DOHH2 (cell line): ENCODE results near the gene KCNH1.

ENCODE experiments used
- H3F3A ChIP-seq: fragments of 200-600 bp; sonication (generic), shearing (Covaris generic); 2 replicates; pipeline ENCODE4 v1.6.0; 2016; ENCODE audit warnings: antibody characterized with exemption, mild to moderate bottlenecking; ENCODE audit not compliant: control insufficient read depth, insufficient read depth
- H3K27ac ChIP-seq: fragments of 200-600 bp; sonication (generic); 2 replicates; pipeline ENCODE4 v1.5.1; 2014; ENCODE audit warnings: low read depth, mild to moderate bottlenecking, low read length, moderate library complexity
- H3K27me3 ChIP-seq: fragments of 200-600 bp; sonication (generic); 2 replicates; pipeline ENCODE4 v1.6.1; 2014; ENCODE audit warnings: mild to moderate bottlenecking, low read length, mixed read lengths; ENCODE audit not compliant: control insufficient read depth
- H3K36me3 ChIP-seq: fragments of 200-600 bp; sonication (generic); 2 replicates; pipeline ENCODE4 v1.6.1; 2014; ENCODE audit warnings: mild to moderate bottlenecking, low read length, moderate library complexity, mixed read lengths; ENCODE audit not compliant: control insufficient read depth
- H3K4me1 ChIP-seq: fragments of 200-600 bp; sonication (generic); 2 replicates; pipeline ENCODE4 v1.6.1; 2014; ENCODE audit warnings: mild to moderate bottlenecking, low read length, mixed read lengths; ENCODE audit not compliant: control insufficient read depth
- H3K4me2 ChIP-seq: fragments of 200-600 bp; sonication (generic); 2 replicates; pipeline ENCODE4 v1.6.0; 2014; ENCODE audit warnings: mild to moderate bottlenecking, low read length, moderate library complexity
- H3K4me3 ChIP-seq: fragments of 200-600 bp; sonication (generic); 2 replicates; pipeline ENCODE4 v1.5.1; 2014; ENCODE audit warnings: mild to moderate bottlenecking, low read length, mixed read lengths
- H3K79me2 ChIP-seq: fragments of 200-600 bp; sonication (generic); 2 replicates; pipeline ENCODE4 v1.6.1; 2014; ENCODE audit warnings: mild to moderate bottlenecking, low read length, mixed read lengths; ENCODE audit not compliant: control insufficient read depth
- H3K9me2 ChIP-seq: fragments of 200-600 bp; sonication (generic); replicated peaks from 2 replicates; pipeline ENCODE4 v1.6.1; 2014; ENCODE audit warnings: mild to moderate bottlenecking, low read length, mixed read lengths; ENCODE audit not compliant: control insufficient read depth
- H3K9me3 ChIP-seq: fragments of 200-600 bp; sonication (generic); 2 replicates; pipeline ENCODE4 v1.6.1; 2014; ENCODE audit warnings: antibody characterized with exemption, low read length, mixed read lengths; ENCODE audit not compliant: control insufficient read depth, insufficient read depth
- H4K20me1 ChIP-seq: fragments of 200-600 bp; sonication (generic); 2 replicates; pipeline ENCODE4 v1.6.0; 2014; ENCODE audit warnings: low read depth, mild to moderate bottlenecking, antibody characterized with exemption, low read length, moderate library complexity; ENCODE audit not compliant: control insufficient read depth, insufficient read depth
- CTCF ChIP-seq: fragments of 200-600 bp; sonication (generic); IDR thresholded peaks from one replicate; pipeline ENCODE4 v1.5.1; 2014; ENCODE audit warnings: antibody characterized with exemption, mild to moderate bottlenecking, low read depth, low read length; ENCODE audit not compliant: poor library complexity, severe bottlenecking
- EZH2phosphoT487 ChIP-seq: fragments of 200-600 bp; sonication (generic); IDR thresholded peaks from 2 replicates; pipeline ENCODE4 v1.6.1; 2017; ENCODE audit warnings: borderline replicate concordance, mild to moderate bottlenecking, antibody characterized with exemption, low read length, moderate library complexity, mixed read lengths

The KCNH1 gene

GRCh38 chr1:210657806-210658205, 476.1 kb downstream of the KCNH1 start:
- Histone ChIP-seq H3K27ac (no peak overlapping the region), H3K79me2 (no peaks in the 10 kb centered on the region), H3K9me3 (peaks cover 8% of the 10 kb centered on the region), H3K9me2 (no peaks in the 10 kb centered on the region), H3K4me2 (no peak overlapping the region), H3K4me1 (no peaks in the 10 kb centered on the region), H3F3A (no peaks in the 10 kb centered on the region), H3K36me3 (no peaks in the 10 kb centered on the region), H3K4me3 (no peak overlapping the region), H3K27me3 (no peaks in the 10 kb centered on the region), H4K20me1 (no peaks in the 10 kb centered on the region)
- TF ChIP-seq CTCF (no peak), EZH2phosphoT487 (no peak)

GRCh38 chr1:210655511-210655910, 478.4 kb downstream of the KCNH1 start:
- Histone ChIP-seq H3K4me3 (no peak overlapping the region), H3K36me3 (no peaks in the 10 kb centered on the region), H3K9me3 (peaks cover 8% of the 10 kb centered on the region), H3K79me2 (no peaks in the 10 kb centered on the region), H3F3A (no peaks in the 10 kb centered on the region), H4K20me1 (no peaks in the 10 kb centered on the region), H3K27ac (no peak overlapping the region), H3K9me2 (no peaks in the 10 kb centered on the region), H3K4me2 (no peak overlapping the region), H3K4me1 (no peaks in the 10 kb centered on the region), H3K27me3 (no peaks in the 10 kb centered on the region)
- TF ChIP-seq EZH2phosphoT487: no peak
- no peak for TF ChIP-seq CTCF

GRCh38 chr1:210654176-210654981, 479.6 kb downstream of the KCNH1 start:
- Histone ChIP-seq H3K27ac (no peak overlapping the region), H4K20me1 (no peaks in the 10 kb centered on the region), H3K9me2 (no peaks in the 10 kb centered on the region), H3K4me3 (no peak overlapping the region), H3K36me3 (no peaks in the 10 kb centered on the region), H3K27me3 (no peaks in the 10 kb centered on the region), H3K4me2 (no peak overlapping the region), H3F3A (no peaks in the 10 kb centered on the region), H3K4me1 (no peaks in the 10 kb centered on the region), H3K9me3 (peaks cover 8% of the 10 kb centered on the region), H3K79me2 (no peaks in the 10 kb centered on the region)
- TF ChIP-seq CTCF (no peak), EZH2phosphoT487 (no peak)

GRCh38 chr1:210653771-210654170, 480.2 kb downstream of the KCNH1 start:
- no peaks in the 10 kb centered on the region for H3K27me3 ChIP-seq
- no peaks in the 10 kb centered on the region for H3K79me2 ChIP-seq
- no peaks in the 10 kb centered on the region for H3F3A ChIP-seq
- H3K9me2 ChIP-seq: no peaks in the 10 kb centered on the region
- H3K9me3 ChIP-seq: peaks cover 8% of the 10 kb centered on the region
- no peak overlapping the region for H3K4me3 ChIP-seq
- H4K20me1 ChIP-seq: no peaks in the 10 kb centered on the region
- H3K4me2 ChIP-seq: no peak overlapping the region
- no peaks in the 10 kb centered on the region for H3K36me3 ChIP-seq
- no peaks in the 10 kb centered on the region for H3K4me1 ChIP-seq
- no peak for TF ChIP-seq CTCF
- TF ChIP-seq EZH2phosphoT487: no peak
- H3K27ac ChIP-seq: no peak overlapping the region
